Urothelium cell line (cell line): ENCODE measurements around the gene BRD1.
"Not testable (repeated sequence)": the region's sequence is repeated elsewhere in the genome, so short reads cannot be mapped to it uniquely, and the experiment has no call there.

ENCODE experiments used
- DNase-seq: peaks from one replicate; pipeline ENCODE4 v3.0.0; 2011; ENCODE audit warnings: low spot score, mixed read lengths
- FAIRE-seq: peaks from 2 replicates; lab custom pipeline; 2011; peaks lifted over from hg19 to GRCh38; lab: Jason Lieb, UNC

BRD1 gene

DNA sequence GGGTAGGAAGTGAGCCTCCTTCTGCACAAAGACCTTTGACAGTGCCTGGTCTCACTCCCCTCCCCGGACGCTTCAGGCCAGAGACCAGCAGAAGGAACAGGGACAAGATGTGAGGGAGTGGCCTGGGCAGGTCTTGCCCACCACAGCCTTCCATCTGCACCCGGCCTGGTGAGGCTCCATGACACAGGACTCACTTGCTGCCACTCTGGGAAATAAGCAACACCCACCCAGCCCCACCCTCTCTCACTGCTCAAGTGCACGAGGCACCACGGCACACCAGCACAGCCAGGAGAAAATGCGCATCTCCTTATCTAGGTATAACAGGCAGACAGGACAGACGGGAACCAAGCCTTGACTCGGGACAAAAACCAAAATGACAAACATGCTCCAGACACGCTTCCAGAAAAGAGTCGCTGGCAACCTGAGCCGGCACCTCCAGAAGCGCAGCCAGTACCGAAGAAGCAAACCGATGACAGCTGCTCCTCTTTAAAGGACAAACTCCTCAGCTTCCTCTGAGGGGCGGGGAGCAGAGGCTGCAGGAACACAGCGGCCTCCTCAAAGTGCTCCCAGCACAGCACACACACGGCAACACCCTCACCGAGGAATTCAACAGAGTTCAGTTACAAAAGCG is 41.7 kb downstream of the BRD1 start:
- no peak for DNase-seq
- FAIRE-seq = no peak

DNA sequence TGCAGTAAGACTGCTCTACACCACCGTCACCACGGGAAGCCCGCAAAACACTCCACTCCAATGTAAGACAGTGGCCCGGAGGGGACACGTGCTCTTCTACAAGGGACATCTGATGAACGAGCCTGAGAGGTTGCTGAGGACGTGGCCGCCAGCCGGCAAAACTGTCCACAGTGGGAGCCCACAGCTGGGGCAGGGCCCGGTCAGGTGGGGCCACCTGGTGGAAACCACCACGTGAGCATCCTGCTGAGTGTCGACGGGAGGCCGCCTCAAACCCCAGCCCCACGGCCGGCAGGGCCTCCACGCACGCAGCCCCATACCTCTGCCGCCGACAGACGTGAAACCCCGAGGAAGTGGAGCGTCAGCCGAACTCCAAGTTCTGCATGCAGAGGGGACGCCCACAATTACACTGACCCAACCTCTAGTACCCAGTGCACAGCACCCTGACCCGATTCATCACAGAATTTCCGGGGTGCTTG is 42.6 kb downstream of the BRD1 start:
- DNase-seq (no peak), FAIRE-seq (no peak)

DNA sequence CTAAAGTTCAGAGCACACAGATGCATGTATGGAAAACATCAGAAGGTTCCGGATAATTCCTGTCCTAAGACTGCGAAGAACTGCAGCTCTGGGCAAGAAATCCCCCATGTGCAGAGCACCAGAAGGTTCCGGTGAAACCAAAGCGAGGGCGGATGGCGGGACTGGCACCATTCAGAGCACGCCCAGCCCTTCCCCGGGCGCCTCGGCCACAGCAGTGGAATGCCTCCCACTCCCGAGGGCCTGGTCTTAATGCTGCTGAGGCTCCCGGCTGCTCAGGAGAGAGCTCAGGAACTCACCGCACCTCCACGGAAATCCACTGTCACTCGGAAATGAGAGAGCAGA is 43.1 kb downstream of the BRD1 start:
- no peak for DNase-seq
- no peak for FAIRE-seq

DNA sequence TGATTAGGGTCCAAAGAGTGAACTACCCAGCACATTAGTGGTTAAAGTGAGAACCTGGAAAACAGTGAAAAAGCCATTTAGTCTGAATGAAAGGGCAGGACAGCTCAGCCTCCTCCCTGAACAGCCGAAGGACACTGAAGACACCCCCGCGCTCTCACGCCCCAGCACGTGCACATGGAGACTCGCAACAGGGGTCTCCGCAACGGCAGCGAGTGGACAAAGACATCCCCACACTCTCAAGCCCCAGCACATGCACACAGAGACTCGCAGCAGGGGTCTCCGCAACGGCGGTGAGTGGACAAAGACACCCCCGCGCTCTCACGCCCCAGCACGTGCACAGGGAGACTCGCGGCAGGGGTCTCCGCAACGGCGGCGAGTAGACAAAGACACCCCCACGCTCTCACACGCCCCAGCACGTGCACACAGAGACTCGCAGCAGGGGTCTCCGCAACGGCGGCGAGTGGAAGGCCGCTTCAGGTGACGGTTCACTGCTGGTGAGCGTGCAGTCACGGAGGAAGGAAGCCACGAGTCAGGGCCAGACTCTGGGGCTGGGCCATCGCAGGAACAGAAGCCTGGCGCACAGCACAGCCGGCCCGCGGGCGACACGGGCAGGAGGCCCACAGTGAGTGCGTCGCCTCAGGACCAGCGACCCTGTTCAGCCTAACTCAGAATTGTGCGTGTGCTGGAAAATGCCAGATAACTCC is 43.6 kb downstream of the BRD1 start:
- DNase-seq (no peak), FAIRE-seq (no peak)

DNA sequence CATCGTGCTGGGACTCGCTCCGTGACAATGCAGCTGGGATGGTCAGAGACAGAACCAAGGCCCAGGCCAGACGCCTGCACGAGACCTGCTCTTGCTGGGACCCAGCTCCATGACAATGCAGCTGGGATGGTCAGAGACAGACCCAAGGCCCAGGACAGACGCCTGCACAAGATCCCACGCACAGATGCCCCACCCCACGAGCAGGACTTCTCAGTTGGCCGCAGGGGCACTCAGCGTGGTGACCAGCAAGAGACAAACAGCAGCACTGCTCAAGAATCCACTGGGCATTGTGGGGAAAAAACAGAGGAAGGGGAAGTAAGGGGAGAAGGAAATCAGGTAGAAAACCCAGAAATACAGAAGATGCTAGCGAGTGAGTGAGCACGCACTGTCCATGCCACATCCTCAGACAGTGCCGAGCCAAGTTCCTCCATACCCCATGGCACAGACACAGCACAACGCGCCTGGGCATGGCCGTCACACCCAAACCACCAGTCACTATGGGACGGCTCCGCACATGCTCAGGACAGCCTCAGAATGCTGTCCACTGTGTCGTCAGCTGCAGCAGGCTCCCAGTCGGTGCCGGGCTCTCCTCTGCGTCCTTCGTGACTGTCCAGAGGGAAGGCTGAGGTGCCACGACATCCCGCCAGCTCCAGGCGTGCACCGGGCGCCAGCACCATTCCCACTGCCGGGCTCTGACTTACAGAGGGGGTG is 44.5 kb downstream of the BRD1 start:
- DNase-seq (no peak), FAIRE-seq (no peak)

DNA sequence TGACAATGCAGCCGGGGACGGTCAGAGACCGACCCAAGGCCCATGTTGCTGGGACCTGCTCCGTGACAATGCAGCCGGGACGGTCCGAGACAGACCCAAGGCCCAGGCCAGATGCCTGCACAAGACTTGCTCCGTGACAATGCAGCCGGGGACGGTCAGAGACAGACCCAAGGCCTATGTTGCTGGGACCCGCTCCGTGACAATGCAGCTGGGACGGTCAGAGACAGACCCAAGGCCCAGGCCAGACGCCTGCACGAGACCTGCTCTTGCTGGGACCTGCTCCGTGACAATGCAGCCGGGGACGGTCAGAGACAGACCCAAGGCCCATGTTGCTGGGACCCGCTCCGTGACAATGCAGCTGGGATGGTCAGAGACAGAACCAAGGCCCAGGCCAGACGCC is 45.8 kb downstream of the BRD1 start:
- DNase-seq, FAIRE-seq: not testable (repeated sequence)

DNA sequence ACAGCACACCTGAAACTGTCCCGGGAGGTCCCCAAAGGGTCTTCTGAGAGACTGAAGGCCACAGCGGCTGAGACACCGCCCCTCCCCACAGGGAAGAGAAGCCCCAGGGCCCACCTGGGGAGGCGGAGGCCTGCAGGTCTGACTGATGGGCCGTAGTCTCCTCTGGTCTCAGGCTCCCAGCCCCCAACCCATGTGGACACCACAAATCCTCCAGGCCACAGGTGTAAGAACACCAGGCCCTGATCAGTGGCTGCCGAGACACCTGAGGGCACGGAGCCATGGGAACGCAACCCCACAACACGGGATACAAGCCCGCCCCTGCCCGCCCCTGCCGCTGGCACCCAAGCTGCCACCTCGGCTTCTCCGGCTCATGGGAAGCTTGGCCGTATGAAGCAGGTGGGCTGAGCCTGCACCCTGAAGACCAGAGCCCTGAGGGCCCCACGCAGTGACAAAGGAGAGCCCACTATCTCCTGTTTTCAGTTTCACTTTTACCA is 46.3 kb downstream of the BRD1 start:
- FAIRE-seq = no peak
- no peak for DNase-seq

DNA sequence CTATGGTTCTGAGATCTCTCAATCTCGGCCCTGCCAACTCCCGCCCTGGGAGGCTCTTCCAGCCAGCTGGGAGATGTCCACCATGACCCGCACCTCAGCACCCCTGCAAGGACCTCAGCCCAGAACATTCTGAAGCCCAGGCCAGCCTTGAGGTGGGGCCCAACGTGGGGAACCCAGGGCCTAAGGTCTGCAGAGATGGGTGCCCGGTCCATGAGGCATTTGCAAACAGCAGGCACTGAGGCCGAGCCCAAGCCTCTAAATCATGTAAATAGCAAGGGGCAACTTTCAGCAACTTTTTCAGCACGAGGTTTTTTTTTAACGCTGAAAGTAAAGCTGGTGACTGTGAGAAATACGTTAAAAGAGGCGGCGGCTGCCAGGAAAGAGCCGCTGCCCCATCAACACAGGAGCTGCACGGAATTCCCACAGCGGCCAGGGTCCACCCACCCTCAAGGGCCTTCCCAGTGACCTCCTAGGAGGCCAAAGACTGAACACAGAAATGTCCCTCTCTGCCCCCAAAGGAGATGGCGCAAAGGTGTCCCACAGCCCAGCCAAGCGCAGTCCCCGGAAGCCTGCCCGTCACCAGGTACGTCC is 46.9 kb downstream of the BRD1 start:
- no peak for FAIRE-seq
- DNase-seq = no peak

DNA sequence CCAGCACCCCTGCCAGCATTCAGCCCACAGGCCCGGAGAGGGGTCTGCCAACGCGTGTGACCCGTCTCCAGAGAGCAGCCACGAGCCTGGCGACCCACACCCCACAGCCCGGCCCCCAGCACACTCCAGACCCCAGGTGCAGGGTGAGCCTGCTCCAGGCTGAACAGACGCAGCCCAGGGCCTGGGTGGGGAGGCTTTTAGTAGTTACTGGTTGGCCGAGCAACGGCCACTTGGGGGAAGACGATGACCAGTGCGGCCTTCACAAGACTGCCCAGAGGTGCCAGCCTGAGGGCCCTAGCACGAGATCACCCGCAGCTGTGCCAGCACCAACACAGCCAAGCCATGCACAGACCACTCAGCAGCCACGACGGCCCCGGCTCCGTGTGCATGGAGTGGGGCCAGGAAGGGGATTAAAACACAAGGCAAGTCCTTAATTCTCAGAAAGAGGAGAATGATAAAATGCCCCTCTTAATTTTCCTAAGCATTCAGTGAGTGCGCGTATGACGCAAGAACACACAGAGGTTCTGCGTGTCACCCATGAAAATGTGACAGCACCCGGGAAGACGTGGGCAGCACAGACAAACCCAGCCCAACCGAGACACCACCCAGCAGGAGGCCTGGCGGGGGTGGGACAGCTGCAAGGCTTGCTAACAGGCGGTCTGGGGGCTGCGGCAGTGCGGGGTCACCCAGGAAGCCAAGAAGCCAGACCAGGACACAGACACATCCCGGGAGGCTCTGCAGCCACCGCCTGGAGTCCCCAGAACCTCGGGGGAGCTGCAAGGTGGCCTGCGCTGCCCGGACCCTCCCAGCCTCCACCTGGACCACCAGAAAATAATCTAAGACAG is 47.6 kb downstream of the BRD1 start:
- no peak for DNase-seq
- FAIRE-seq = no peak

DNA sequence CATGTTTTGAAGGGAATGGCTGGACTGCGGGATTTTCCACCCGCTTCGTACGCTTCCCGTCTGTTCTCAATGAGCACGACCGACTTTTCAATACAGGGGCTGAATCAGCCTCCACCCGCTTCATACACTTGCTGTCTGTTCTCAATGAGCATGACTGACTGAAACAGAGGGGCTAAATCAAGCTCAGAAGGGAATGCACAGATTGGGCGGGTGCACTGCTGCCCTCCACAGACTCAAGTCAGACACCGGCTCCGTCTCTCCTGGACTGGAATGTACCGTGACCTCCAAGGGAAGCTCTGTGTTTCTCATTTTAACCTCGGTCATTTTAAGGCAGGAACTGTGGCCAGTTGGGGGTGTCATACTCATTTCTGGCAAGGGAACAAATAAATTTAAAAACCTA is 48.5 kb downstream of the BRD1 start:
- DNase-seq (no peak), FAIRE-seq (peak; percentile 77)

DNA sequence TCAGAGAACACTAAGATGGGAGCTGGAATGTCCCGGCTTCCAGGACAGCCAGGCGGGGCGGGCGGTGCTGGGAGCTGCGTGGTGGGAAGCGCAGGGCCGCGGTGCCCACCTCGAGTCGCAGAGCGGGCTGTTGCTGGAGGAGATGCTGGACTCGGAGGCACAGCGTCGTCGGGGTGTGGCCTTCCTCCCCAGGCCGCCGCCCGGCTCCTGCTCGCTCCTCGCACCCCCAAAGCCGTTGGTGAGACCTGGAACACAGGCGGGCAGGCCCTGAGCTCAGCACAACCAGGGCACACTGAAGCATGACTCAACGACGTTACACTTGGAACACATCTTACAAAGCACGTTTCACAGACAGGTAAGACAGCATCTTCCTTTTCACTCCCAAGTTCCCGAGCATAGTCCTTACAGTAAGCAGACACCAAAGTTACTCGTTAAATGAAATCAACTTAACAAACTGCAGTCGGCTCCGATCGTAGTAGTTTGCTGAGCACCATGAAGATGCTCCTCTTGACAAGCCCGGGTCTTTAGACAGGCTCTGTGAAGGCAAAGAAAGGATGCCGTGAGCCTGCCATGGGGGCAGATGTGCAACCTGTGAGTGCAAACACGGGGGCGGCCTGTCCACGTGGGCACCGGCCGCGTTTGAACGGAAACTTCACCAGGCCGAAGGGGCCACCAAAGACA is 50.0 kb downstream of the BRD1 start:
- DNase-seq = no peak
- no peak for FAIRE-seq

DNA sequence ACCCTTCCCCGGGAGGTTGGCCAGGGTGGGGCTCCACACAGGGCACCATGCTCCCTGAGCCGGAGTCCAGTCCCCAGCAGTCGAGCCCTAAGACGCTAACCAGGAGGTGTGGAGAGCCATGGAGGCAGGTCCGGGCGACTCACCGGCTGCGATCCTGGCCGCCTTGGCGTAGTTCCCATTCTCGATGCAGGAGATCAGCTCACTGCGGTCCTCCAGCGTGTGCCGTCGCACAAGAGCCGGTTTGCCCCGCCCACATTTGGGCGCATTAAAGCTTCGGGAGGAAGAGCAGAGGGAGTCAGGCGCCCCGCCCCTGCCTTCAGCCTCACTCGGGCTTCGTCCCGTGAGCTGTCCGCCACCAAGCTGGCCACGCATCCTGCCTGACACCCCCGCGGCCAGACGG is 50.8 kb downstream of the BRD1 start:
- no peak for DNase-seq
- no peak for FAIRE-seq

DNA sequence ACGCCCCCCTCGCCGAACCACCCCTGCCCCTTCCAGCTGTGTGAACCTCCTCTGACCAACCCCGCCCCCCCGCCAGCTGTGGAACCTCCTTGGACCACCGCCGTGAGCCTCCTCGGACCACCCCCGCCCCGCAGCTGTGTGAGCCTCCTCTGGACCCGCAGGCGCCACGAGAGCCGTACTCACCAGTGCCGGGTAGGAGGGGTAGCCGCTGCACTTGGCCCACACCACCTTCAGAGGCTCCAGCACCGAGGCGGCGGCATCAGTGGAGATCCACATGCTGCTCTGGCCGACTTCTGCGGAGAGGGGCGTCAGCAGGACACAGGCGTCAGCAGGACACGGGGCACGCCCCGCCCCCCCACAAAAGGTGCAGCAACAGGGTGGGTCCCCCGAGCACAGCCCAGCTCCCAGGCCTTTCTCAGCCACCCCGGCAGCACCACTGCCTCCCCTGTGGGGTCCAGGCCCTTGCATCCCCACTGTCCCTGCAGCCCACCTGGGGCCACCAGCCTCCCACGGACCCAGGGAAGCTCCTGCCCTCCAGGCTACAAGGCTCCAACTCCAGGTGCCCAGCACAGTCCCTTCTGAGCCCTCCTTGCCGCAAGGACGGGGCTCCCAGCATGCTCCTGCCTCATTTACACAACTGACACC is 51.7 kb downstream of the BRD1 start:
- no peak for FAIRE-seq

DNA sequence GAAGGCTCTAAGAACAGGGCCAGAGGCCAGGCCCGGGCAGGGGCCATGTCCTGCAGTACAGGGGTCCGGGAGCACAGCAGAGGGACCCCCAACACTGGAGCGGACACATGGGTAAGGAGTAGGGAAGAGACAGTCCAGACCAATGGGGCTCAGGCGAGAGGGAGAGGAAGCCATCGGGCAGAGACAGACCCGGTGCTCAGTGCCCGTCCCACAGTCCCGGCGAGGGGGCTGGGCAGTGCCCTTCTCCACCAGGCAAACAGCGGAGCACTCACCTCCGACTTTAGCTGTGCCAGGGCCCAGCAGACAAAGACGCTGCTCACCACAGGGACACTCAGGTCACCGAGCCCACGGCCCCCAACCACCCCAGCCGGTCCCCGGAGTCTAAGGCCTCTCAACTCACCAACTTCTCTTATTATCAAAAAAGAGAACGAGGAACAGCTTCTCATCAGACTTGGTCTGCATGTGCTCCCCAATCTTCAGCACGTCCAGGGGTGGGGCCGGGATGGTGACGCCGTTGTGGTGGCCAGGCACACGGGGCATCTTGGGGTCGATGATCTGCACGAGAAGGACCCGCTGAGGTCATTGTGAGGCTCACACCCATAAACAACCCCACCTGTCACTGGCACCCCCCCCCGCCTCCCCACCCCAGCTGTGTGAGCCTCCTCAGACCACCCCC is 52.3 kb downstream of the BRD1 start:
- no peak for DNase-seq
- FAIRE-seq = no peak

More for the DNA sequence above, 51.7 kb downstream of the BRD1 start:
- DNase-seq = no peak

DNA sequence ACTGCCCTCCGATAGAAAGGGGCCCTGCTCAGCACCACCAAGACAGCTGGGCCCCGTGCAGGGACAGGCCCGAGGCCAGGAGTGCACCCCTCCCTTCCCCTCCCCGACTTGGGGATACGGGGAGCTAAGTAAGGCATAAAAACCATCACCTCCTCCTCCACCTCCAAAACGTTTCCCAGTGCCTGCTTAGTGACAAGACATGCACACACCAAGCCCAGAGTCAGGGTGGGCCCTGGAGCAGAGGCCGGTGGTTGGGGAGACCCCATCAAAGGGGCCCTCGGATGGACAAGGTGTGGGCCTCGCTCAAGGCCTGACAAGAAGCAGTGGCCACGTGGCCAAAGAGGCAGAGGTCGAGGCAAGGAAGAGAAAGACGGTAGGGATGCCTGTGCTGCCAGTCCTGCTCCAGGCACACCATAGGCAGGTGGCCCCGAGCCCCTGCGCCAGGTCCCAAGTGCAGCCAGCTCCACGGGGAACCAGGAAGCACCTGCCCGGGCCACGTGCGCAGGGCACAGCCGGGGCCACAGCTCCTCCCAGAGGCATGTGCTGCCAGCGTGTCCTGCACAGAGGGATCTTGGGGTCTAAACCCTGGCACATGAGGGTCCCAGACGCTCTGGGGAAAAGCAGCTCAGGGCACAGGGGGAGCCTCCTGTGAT is 53.0 kb downstream of the BRD1 start:
- DNase-seq (no peak), FAIRE-seq (no peak)

DNA sequence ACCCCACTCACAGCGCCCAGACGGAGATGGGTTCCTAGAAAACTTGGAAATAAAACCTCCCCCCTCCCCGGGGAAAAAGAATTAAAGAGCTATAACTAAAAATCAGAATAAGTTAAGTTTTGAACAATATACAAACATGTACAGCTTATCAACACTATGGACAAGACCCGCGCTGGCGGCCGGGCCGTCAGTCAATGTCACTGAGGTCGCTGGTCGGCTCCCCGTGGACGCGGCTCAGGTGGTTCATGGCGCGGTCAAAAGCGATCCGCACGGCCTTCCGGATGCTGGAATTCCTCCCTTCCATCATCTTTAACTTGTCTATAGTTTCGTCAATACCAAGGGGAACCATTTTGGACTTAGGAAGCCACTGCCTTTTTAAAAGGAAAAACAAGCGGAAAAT is 53.6 kb downstream of the BRD1 start:
- no peak for DNase-seq
- FAIRE-seq = no peak

DNA sequence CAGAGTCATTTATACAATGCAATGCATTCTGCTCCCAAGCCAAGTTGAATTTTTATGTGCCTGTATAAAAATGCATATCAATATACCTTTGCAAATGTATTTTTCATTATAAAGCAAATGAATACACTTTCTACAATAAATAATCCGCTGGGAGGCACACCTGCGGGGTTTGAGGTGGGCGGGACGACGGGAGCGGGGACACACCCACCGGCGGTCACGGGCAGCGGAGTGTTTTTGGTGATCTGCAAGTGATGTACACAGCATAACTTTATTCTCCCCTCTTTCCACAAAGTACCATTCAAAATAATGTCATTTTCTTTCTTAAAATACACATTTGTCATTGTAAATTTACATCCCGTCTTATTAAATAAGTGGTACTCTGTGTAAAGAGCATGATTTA is 54.1 kb downstream of the BRD1 start:
- no peak for FAIRE-seq

DNA sequence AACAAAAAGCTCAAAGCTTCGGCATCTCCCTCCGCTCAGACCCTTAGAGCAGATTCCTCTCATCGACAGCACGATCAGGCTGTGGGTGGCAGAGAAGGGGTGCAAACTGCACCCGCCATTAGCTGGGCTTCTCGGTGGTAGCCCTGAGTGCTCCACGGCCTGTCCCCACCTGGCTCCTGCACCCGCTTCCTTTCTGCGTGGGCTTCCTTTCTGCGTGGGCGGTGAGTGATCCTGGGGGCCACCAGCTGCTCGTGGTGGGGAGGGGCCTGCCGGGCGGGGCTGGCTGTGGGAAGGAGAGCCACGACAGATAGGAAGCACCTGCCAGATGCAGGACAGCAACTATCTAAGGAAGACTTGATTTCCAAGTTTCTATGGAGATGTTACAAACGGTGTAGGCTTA is 55.0 kb downstream of the BRD1 start:
- FAIRE-seq (no peak), DNase-seq (no peak)

More for the DNA sequence above, 54.1 kb downstream of the BRD1 start:
- DNase-seq = no peak
